ENCODE data around the gene DNMT3A.

- TF ChIP-seq CTCF (IDR thresholded peaks at IDR 0.05) (no peak), POLR2AphosphoS5 (IDR thresholded peaks at IDR 0.05) (no peak)
Measured at GRCh38 chr2:25251422-25252273, 90.1 kb downstream of the DNMT3A start.
